Measurements from ENCODE around the gene ORMDL3.

ORMDL3 gene, protein sequence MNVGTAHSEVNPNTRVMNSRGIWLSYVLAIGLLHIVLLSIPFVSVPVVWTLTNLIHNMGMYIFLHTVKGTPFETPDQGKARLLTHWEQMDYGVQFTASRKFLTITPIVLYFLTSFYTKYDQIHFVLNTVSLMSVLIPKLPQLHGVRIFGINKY

GRCh38 chr17:39927101-39927928, at the start of gene ORMDL3, which contains the start of gene LRRC3C:
TSS of gene ORMDL3 (minus strand) at chr17:39927601. CDS start at chr17:39924203, 3,398 bp downstream.
TSS of gene LRRC3C (plus strand) at chr17:39927732. CDS start at chr17:39941524, 13,792 bp downstream.
- ChIA-PET POLR2A (interaction anchor here (0.6 to 2.2 kb wide), 10 partner anchors 9 to 227 kb away, joined by 3 to 14 read pairs (median 4); partner anchors contain the start of genes ERBB2, GSDMB and PSMD3), CTCF (interaction anchor here (0.6 to 1.6 kb wide), 4 partner anchors 12 to 869 kb away, joined by 3 to 8 read pairs (median 5); no protein-coding TSS in a partner anchor)
- peaks cover 8 to 20% of the 10 kb centered on the region in 2 experiments; a peak in 2 of 3 replicates for H3K36me3 ChIP-seq (ENCODE audit: control insufficient read depth in 2 of 2, insufficient read depth in 1 of 2, low read length in 2 of 2)
- peak within 1 kb of the TSS; percentile 92 for H3K4me3 ChIP-seq (ENCODE audit: low read depth, low read length)
- H3K9me3 ChIP-seq (ENCODE audit: control insufficient read depth, insufficient read depth, low read depth, low read length), result no peaks in the 10 kb centered on the region
- peak within 1 kb of the TSS; percentile 84 for H3K27ac ChIP-seq (ENCODE audit: extremely low read depth, low read depth, low read length)
- peaks cover 18% of the 10 kb centered on the region for H3K4me1 ChIP-seq (ENCODE audit: control insufficient read depth, insufficient read depth, low read length)
- no peak for TF ChIP-seq ZNF792 (tag by site-specific recombination; IDR thresholded peaks at IDR 0.05)
- no peak for TF ChIP-seq ZNF37A (tag by site-specific recombination; IDR thresholded peaks at IDR 0.05)
- no peak for TF ChIP-seq ZSCAN23 (tag by site-specific recombination; IDR thresholded peaks at IDR 0.05)
- TF ChIP-seq ZNF488 (tag by site-specific recombination; IDR thresholded peaks at IDR 0.05), result no peak
- no peak for TF ChIP-seq ZNF707 (tag by site-specific recombination; IDR thresholded peaks at IDR 0.05)
- no peak for TF ChIP-seq ZNF311 (tag by site-specific recombination; IDR thresholded peaks at IDR 0.05; ENCODE audit: borderline replicate concordance)
- peak; percentile 61; the same call in 1 of the 2 replicates for TF ChIP-seq ZNF660 (tag by site-specific recombination; IDR thresholded peaks at IDR 0.05)
- TF ChIP-seq, protein P1, sequence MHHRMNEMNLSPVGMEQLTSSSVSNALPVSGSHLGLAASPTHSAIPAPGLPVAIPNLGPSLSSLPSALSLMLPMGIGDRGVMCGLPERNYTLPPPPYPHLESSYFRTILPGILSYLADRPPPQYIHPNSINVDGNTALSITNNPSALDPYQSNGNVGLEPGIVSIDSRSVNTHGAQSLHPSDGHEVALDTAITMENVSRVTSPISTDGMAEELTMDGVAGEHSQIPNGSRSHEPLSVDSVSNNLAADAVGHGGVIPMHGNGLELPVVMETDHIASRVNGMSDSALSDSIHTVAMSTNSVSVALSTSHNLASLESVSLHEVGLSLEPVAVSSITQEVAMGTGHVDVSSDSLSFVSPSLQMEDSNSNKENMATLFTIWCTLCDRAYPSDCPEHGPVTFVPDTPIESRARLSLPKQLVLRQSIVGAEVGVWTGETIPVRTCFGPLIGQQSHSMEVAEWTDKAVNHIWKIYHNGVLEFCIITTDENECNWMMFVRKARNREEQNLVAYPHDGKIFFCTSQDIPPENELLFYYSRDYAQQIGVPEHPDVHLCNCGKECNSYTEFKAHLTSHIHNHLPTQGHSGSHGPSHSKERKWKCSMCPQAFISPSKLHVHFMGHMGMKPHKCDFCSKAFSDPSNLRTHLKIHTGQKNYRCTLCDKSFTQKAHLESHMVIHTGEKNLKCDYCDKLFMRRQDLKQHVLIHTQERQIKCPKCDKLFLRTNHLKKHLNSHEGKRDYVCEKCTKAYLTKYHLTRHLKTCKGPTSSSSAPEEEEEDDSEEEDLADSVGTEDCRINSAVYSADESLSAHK (tag by site-specific recombination; IDR thresholded peaks at IDR 0.05), result 0 out of 2 replicates have a peak, but pooled peaks have one; percentile 7
- TF ChIP-seq ZNF175 (tag by site-specific recombination; IDR thresholded peaks at IDR 0.05), result no peak
- TF ChIP-seq, protein P2, sequence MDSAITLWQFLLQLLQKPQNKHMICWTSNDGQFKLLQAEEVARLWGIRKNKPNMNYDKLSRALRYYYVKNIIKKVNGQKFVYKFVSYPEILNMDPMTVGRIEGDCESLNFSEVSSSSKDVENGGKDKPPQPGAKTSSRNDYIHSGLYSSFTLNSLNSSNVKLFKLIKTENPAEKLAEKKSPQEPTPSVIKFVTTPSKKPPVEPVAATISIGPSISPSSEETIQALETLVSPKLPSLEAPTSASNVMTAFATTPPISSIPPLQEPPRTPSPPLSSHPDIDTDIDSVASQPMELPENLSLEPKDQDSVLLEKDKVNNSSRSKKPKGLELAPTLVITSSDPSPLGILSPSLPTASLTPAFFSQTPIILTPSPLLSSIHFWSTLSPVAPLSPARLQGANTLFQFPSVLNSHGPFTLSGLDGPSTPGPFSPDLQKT (IDR thresholded peaks at IDR 0.05; ENCODE audit: borderline replicate concordance, low read depth, low read length), result no peak
- 0 out of 2 replicates have a peak, but pooled peaks have one; percentile 25 for TF ChIP-seq ZNF133 (tag by site-specific recombination; IDR thresholded peaks at IDR 0.05)
- TF ChIP-seq ZNF391 (tag by site-specific recombination; IDR thresholded peaks at IDR 0.05; ENCODE audit: borderline replicate concordance, low read depth), result peak; percentile 42
- TF ChIP-seq ZNF692 (tag by site-specific recombination; IDR thresholded peaks at IDR 0.05), result no peak; the same call in 1 of the 2 replicates
- TF ChIP-seq MYNN (tag by site-specific recombination; IDR thresholded peaks at IDR 0.05; ENCODE audit: borderline replicate concordance), result no peak
- peak; percentile 44; the same call in 1 of the 2 replicates for TF ChIP-seq ZBTB8A (tag by site-specific recombination; IDR thresholded peaks at IDR 0.05)
- TF ChIP-seq TCF7L2 (IDR thresholded peaks at IDR 0.05; ENCODE audit: borderline replicate concordance, low read depth, low read length), result no peak
- TF ChIP-seq KLF7 (tag by site-specific recombination; IDR thresholded peaks at IDR 0.05; ENCODE audit: borderline replicate concordance), result no peak
- no peak for TF ChIP-seq RBAK (tag by site-specific recombination; IDR thresholded peaks at IDR 0.05)
- no peak for TF ChIP-seq BCL11A (tag by site-specific recombination; IDR thresholded peaks at IDR 0.05; ENCODE audit: low read depth)
- TF ChIP-seq GLI4 (tag by site-specific recombination; IDR thresholded peaks at IDR 0.05), result no peak; the same call in 1 of the 2 replicates
- TF ChIP-seq ZNF184 (tag by site-specific recombination; IDR thresholded peaks at IDR 0.05), result no peak
- no peak for TF ChIP-seq ZNF777 (tag by site-specific recombination; IDR thresholded peaks at IDR 0.05; ENCODE audit: borderline replicate concordance)
- no peak for TF ChIP-seq ZNF132 (tag by site-specific recombination; IDR thresholded peaks at IDR 0.05; ENCODE audit: borderline replicate concordance)
- peak; percentile 88 for TF ChIP-seq ZFHX2 (tag by site-specific recombination; conservative IDR thresholded peaks at IDR 0.05)
- TF ChIP-seq GLIS2 (tag by site-specific recombination; IDR thresholded peaks at IDR 0.05), result peak; percentile 86
- no peak for TF ChIP-seq ZSCAN18 (tag by site-specific recombination; IDR thresholded peaks at IDR 0.05)
- TF ChIP-seq ZNF76 (tag by site-specific recombination; IDR thresholded peaks at IDR 0.05; ENCODE audit: borderline replicate concordance, low read depth), result peak; percentile 99
